Measurements from ENCODE around the gene CACNA1B.
"Not testable (repeated sequence)": the region's sequence is repeated elsewhere in the genome, so short reads cannot be mapped to it uniquely, and the experiment has no call there.

Gene CACNA1B

DNA sequence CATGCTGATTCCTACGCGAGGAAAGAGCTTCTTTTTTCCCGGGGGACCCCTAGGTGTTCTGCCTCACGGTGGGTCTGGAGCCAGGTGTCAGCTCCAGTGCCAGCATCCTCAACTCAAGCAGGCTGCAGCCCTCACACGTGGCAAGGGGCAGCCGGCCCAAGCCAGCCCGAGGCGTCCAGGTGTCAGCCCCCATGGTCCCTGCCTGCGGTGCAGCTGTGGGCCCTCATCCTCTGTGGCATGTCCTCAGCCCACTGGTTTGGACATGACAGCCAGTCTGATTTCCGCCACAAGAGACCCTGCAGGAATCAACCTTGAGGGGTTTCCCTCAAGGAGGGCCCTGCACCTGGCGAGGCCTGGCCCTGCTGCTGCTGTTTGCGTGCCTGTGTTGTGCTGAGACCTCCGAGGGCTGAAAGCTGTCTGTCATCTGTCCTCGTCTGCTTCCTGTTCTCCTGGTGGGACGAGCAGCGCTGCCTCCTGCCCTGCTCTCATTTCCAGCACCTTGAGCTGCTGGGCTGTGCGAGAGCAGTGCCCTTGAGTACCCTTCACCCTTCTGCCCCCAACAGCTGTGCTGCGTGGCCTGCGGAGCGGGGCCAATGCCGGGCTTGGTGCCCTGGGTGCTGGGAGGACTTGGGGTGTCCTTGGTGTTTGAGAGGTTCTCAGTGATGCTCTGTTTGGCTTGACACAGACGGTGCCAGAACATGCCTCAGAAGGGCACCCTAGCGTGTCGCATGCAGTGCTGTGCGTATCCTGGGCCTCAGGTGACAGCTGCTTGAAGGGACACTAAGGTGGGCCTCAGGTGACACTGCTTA is 137.6 kb downstream of the CACNA1B start:
- no peak for DNase-seq (ENCODE audit: low read depth in 2 of 2)

DNA sequence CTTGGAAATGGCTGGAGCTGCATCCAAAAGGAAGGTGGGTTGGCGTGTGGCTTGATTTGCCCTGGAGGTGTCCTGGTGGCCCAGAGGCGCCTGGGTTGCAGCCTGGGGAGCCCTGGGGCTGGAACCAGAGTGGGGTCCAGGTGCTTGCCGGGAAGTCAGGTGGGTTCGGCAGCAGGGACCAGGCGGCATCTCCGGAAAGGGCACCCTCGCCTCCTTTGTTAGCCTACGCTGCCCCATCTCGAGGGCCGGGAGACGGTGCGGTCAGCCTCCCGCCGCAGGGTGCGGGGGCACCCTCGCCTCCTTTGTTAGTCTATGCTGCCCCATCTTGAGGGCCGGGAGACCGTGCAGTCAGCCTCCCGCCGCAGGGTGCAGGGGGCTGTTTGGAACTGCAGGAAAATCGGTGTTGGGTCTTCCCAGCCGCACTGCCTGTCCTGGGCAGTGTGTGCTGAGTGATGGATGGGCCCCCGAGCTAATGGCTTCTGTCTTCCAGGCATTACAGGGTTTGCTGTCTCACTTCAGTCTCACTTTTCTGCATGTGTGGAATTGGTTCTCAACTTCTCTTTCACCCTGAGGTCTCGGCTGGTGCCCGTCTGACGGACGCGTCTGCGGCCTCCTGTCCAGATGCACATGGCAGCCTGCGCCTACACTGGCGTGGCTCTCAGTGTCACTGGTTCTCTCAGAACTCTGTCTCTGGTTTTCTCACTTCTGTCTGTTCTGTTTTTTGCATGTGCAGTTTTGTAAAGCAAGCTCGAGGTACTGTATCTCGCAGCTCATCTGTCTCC is 139.0 kb downstream of the CACNA1B start:
- no peak for DNase-seq (ENCODE audit: low read depth in 2 of 2)

DNA sequence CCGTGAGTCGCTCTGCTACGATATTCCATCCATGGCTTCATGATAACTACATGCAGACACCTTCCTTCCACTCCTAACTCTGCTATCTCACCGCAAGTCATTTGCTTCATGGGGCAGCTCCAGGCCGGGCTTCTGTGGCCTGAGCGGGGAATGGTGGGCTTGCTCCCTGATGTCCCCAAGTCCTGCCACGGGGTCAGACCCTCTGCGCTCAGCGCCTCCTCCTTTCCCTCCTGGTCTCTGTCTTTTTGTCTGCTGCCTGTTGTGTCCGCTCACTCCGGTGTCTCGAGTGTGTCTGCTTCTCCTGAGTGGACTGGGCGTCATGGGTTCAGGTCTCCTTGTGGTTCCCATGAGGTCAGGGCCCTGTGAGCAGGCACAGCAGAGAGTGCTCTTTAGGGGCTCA is 139.6 kb downstream of the CACNA1B start:
- no peak for DNase-seq (ENCODE audit: low read depth in 2 of 2)

DNA sequence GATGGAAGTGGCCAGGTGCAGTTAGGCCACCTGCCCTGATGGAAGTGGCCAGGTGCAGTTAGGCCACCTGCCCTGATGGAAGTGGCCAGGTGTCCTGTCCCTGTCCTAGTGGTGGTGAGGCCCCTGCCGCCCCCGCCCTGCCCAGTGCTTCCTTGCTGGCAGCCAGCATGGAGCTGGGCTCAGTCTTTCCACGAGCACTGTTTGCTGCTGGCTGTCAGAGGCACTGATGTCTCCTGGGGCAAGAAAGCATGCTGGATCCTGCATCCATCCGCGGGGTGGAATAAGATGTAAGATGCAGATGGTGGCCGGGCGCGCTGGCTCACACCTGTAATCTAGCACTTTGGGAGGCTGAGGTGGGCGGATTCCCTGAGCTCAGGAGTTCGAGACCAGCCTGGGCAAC is 141.9 kb downstream of the CACNA1B start:
- not testable (repeated sequence) for DNase-seq (ENCODE audit: low read depth in 2 of 2)

DNA sequence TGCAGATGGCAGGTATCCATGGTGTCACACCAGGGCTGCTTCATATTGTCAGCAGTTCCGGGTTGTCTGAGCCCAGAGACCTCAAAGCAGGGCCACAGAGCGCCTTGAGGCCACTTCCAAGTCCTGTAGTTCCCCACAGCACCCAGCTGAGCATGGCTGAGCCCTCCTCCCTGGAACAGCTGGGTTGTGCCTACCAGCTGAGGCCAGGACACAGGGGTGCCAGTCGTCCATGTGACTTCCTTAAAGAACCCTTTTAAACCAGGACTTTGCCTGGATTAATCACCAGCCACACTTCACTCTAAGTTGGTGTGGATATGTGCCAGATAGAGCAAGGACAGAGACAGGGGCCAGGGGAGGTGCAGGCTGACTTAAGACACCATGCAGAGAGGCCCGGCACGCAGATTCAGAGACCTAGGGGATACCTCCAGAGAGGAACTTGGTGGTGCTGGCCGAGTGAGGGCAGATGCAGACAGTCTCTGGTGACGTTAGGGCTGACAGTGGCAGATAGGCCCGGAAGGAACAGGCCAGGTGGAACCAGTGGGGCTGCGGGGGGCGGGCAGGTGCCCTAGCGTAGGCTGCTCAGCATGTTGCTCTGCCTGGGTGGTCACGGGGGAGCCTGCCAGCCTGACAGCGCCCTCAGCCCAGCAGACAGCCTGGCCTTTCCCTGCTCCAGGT is 142.7 kb downstream of the CACNA1B start:
- no peak for DNase-seq (ENCODE audit: low read depth in 2 of 2)

DNA sequence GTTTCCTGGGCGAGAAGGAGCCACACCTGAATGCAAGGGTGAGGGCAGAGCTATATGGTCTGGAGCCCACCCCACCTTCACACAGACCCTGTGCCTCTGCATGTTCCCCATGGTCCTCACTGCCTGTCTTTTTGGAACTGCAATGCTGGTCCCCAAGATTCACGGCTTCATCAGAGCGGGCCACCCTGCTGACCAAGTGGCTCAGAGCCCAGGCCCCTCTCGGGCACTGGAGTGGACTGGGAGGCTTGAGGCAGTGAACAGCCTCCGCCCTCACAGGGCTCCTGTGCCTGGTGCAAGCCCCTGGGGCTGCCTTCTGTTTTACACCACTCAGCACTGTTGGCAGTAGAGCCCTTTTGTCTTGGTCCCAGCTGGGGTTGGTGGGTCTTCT is 143.2 kb downstream of the CACNA1B start:
- no peak for DNase-seq (ENCODE audit: low read depth in 2 of 2)

DNA sequence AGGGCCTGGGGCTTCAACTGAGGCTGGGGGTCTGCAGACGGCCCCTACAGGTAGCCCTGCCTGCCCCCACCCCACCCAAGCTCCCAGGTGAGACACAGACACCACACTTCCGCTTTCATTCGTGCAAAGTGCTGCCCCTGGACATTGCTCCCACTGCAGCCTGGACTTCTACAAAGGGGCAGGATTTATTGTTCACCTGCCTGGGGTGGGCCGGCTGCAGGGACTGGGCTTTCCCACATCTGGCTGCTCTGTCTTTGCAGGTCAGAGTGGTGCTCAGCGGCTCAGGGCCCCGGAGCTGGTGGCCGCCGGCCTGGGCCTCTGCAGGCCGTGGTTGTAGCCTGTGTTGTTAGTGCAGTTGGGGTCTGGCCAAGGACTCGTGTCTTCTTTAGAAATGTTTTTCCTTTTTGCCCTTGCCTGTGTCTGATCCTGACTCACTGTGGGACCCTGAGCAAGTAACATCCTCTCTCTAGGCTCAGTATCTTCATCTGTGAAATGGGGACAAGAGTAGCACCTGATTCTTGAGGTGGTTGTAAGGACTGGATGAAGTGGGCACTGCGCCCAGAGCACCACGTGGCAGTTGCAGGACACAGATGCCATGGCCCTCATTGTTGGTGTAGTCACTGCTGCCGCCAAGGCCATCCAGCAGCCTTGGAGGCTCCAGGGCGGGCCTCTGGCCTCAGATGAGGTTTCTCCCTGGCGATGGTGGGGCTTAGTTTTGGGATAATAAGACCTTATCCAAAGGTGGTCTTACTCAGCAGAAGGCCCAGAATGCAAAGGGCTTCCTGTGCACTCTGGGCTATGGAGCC is 143.9 kb downstream of the CACNA1B start:
- no peak for DNase-seq (ENCODE audit: low read depth in 2 of 2)

DNA sequence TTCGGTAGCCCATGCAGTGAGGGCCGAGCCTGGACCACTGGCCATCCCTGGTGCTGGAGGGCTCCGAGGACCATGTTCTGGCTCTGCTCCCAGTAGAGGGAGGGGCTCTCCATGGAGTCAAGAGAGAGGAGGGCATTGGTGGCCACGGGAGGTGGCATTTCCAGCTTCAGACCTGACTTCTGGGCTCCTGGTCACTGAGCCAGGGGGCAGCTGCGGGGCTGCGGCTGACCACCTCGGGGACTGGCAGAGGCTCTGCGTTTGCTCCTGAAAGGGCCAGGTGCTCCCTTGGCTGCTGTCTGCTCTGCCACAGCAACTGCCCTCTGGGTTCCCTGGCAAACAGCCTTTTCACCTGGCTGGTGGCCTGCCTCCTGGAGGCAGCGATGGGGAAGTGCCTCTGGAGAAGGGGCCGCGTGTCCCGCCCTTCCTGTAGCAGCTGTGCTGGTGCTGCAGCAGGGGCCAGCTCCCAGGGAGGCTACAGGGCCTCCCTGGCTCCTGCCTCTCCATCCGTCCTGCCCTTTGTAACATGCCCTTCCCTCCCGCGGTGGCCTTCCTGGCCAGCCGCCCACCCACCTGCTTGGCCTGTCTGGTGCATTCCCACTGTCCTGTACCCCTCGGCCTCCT is 144.6 kb downstream of the CACNA1B start:
- DNase-seq (ENCODE audit: low read depth in 2 of 2): no peak

DNA sequence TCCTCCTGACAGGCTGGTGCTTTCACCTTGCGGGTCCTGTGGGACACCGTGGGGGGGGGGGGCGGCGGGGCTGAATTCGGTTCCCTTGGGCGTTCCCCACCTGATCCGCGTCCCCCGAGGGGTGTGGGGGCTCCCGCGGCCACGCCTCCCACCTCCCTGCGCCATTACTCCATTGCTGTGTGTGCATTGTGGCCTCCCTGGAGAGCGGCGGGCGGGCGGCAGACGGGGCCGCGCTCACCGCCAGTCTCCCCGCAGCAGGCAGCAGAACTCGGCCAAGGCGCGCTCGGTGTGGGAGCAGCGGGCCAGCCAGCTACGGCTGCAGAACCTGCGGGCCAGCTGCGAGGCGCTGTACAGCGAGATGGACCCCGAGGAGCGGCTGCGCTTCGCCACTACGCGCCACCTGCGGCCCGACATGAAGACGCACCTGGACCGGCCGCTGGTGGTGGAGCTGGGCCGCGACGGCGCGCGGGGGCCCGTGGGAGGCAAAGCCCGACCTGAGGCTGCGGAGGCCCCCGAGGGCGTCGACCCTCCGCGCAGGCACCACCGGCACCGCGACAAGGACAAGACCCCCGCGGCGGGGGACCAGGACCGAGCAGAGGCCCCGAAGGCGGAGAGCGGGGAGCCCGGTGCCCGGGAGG is 145.3 kb downstream of the CACNA1B start:
- DNase-seq (ENCODE audit: low read depth in 2 of 2): no peak

DNA sequence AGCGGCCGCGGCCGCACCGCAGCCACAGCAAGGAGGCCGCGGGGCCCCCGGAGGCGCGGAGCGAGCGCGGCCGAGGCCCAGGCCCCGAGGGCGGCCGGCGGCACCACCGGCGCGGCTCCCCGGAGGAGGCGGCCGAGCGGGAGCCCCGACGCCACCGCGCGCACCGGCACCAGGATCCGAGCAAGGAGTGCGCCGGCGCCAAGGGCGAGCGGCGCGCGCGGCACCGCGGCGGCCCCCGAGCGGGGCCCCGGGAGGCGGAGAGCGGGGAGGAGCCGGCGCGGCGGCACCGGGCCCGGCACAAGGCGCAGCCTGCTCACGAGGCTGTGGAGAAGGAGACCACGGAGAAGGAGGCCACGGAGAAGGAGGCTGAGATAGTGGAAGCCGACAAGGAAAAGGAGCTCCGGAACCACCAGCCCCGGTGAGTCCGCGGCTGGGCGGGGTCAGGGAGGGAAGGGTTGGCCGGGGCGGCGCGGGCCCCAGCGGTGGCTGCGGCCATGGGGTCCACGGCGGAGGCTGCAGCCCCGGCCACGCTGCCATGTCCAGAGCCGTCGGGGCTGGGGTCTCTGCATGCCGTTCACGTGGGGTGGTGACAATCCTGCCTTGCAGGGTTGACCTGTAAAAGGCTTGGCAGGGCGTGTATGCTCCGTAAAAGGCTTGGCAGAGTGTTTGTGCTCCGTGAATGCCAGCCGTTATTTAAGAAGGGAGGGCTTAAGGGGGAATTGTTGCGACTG is 146.0 kb downstream of the CACNA1B start:
- no peak for DNase-seq (ENCODE audit: low read depth in 2 of 2)

DNA sequence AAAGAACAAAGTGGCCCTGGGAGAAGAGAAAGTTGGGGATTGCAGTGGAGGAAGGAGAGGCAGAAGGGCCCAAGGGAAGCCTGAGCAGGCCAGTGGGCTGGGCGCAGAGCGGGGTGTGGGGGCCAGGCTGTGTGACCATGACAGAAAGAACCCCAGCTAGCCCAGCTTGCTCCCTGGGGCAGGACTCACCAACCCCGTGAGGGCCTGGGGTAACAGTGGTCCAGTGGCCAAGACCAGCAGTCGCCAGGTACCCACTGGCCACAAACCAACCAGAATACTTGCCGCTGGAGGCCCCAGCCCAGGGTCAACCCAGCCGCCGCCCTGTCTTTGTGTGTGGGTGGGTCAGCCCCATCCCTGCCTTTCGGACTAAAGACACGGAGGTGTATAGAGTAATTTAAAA is 146.5 kb downstream of the CACNA1B start:
- no peak for DNase-seq (ENCODE audit: low read depth in 2 of 2)

DNA sequence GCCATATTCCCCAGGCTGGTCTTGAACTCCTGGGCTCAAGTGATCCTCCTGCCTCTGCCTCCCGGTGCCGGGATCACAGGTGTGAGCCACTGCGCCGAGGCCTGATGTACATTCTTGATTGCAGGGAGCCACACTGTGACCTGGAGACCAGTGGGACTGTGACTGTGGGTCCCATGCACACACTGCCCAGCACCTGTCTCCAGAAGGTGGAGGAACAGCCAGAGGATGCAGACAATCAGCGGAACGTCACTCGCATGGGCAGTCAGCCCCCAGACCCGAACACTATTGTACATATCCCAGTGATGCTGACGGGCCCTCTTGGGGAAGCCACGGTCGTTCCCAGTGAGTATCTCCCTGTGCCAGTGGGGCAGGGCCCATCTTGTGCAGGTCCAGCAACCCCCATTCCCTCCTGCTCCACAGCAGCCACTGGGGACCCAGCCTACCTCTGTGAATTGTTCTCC is 147.3 kb downstream of the CACNA1B start:
- no peak for DNase-seq (ENCODE audit: low read depth in 2 of 2)

DNA sequence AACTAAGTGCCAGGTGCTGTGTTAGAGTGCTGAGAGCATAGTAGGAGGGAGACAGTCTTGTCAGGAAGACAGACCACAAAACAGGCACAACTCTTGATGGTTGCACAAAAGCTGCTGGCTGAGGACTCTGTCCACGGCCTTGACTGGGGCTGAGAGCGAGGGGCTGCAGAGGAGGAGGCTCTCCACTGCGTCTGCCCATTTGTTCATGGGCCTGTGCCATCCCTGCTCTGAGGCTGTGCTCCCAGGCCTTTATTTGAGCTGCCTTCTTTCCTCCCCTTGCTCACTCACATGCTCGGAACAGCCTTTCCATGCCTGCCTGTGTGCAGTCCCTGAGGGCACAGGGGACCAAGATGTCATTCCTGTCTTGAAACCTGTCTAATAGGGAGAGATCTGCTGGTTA is 147.8 kb downstream of the CACNA1B start:
- DNase-seq (ENCODE audit: low read depth in 2 of 2): no peak

DNA sequence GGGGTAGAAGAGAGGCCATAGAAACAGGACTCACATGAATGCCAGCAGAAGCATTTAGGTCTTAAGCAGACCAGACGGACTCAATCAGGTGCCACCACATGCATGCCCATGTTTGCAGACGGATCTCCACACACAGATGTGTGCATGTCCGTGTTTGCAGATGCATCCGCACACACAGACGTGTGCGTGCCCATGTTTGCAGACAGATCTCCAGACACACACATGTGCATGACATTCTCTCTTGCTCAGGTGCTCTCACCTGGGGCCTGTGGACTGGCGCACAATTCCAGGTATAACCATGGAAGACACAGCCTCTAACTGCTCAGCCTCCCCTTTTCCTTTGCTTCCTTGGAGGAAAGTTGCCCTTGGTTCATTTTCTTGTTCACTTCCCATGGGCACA is 148.3 kb downstream of the CACNA1B start:
- DNase-seq (ENCODE audit: low read depth in 2 of 2): no peak

DNA sequence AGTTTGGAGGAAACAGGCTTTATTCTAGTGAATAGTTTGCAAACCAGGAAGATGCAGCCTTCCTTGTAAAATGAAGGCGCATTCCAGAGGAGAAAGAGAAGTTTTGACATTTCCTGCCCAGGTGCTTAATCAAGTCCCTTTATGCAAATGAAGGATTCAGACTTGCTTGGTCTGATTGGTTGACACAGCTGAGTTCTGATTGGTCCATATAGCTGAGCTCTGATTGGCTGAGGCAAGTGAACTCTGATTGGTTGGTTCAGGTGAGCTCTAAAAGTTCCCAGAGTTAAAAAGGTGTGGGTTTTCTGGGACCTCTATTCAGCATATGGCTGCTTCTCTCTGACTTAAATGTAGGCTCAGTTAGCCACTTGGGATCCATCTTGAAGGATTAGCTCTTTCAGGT is 151.0 kb downstream of the CACNA1B start:
- DNase-seq (ENCODE audit: low read depth in 2 of 2): no peak

DNA sequence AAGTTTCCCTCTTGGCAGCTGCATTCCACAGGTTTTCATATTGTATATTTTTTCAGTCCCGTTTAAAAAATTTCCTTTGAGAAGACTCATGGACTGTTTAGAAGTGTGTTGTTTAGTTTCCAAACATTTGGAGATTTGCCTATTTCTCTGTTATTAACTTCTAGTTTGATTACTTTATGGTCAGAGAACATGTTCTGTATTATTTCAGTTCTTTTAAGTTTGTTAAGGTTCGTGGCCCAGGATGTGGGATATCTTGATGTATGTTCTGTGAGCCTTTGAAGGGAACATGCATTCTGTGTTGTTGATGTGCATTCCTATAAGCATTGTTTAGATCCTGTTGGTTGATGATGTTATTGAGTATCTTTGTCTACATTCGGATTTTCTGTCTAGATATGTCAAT is 153.6 kb downstream of the CACNA1B start:
- DNase-seq (ENCODE audit: low read depth in 2 of 2): no peak

DNA sequence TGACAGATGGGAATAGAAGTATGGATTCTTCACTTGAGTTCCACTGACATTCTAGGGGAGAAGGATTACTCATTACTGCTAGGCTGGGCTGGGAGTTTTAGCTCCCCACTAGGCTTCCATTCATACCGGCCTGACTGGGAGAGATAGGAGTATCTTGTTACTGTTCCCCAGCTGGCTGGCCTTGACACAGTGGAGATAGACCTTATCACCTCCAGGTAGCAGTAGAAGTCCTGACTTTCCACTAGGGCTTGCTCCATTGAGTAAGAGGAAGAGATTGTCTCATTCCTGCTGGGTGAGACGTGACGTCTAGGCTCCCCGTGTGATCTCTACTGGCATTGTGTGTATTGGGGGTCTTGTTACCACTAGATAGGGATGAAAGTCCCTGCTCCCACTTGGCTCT is 156.4 kb downstream of the CACNA1B start:
- no peak for DNase-seq (ENCODE audit: low read depth in 2 of 2)

DNA sequence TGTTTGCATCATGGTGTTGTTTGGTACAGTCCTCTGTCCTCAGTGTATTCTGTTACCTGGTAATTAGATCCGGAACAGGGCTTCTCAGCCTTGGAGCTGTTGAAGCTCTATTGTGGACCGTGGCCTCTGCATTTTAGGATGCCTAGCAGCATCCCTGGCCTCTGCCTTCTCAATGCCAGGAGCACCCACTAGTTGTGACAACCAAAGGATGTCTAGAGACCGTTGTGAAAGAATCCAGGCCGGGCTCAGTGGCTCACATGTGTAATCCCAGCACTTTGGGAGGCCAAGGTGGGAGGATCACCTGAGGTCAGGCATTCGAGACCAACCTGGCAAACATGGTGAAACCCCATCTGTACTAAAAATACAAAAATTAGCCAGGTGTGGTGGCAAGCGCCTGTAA is 159.6 kb downstream of the CACNA1B start:
- no peak for DNase-seq (ENCODE audit: low read depth in 2 of 2)

DNA sequence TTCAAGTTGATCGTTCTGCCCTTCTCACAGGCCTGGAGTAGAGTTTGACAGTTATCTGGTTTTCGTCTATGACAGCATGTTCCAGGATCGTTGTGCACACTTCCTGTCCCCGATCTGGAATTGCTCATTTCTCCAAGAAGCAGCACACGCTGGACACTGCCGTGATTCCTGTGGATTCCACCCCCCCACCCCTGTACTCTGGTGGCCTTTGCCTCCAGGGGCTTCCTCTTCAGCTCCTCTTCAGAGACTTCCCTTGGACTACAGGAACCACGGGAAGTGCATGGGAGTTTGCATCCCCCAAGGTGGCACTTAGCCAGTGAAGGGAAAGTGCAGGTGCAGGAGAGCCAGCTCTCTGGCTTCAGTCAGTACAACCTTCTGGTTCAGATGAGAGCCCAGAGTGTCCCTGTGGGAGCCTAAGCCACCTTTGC is 160.7 kb downstream of the CACNA1B start:
- no peak for DNase-seq (ENCODE audit: low read depth in 2 of 2)
